Caco-2 (cell line): Measurements from ENCODE around the gene ADH1A. TPM values are rescaled to one million over a fixed set of nuclear protein-coding genes. Genes with fewer than 3 reads are reported as not detected.
"Not testable (repeated sequence)": the region's sequence is repeated elsewhere in the genome, so short reads cannot be mapped to it uniquely, and the experiment has no call there.

ENCODE experiments used
- BruUV-seq: library from RNA; stranded (reverse); fragments of 400-500 nt; replicated peaks from 2 replicates; lab custom pipeline; 2021; lab: Mats Ljungman, UMichigan
- CTCF ChIA-PET: fragments of 300-600 bp; sonication (Branson Sonifier 250); formaldehyde crosslinking; loops from one replicate; lab custom pipeline; 2022; ENCODE audit warnings: antibody characterized with exemption; lab: Charles Lee
- POLR2A ChIA-PET: fragments of 300-600 bp; sonication (Branson Sonifier 250); formaldehyde crosslinking; loops from one replicate; lab custom pipeline; 2022; ENCODE audit warnings: antibody characterized with exemption; lab: Charles Lee
- DNase-seq, 2 experiments: peaks; one replicate each; pipeline versions ENCODE4 v3.0.0 to v3.0.0-alpha.2; 2020 to 2022
- H3K27me3 ChIP-seq: replicated peaks from 2 replicates; pipeline ENCODE4 v1.6.0; 2011; ENCODE audit warnings: low read length; ENCODE audit not compliant: control insufficient read depth, insufficient read depth
- H3K36me3 ChIP-seq: 2 replicates; pipeline ENCODE4 v1.5.1; 2011; ENCODE audit warnings: low read length; ENCODE audit not compliant: control insufficient read depth, insufficient read depth
- H3K4me1 ChIP-seq: fragments of 250-450 bp; sonication (Bioruptor Pico); 2 replicates; pipeline ENCODE4 v1.5.1; 2020; ENCODE audit warnings: mild to moderate bottlenecking
- H3K4me3 ChIP-seq: 2 replicates; pipeline ENCODE4 v1.5.1; 2011; ENCODE audit warnings: low read depth, mild to moderate bottlenecking, control low read depth, low read length
- H3K9me3 ChIP-seq: fragments of 250-450 bp; sonication (Bioruptor Pico); 2 replicates; pipeline ENCODE4 v1.5.1; 2020; ENCODE audit warnings: mild to moderate bottlenecking, moderate library complexity
- H3K27ac Mint-ChIP-seq: one replicate; pipeline ENCODE4 v1.8.0; 2022; ENCODE audit warnings: mixed read lengths; ENCODE audit not compliant: unreplicated experiment
- H3K27me3 Mint-ChIP-seq: one replicate; pipeline ENCODE4 v1.8.0; 2022; ENCODE audit warnings: mixed read lengths; ENCODE audit not compliant: insufficient read depth, unreplicated experiment
- H3K36me3 Mint-ChIP-seq: one replicate; pipeline ENCODE4 v1.8.0; 2022; ENCODE audit warnings: mild to moderate bottlenecking, mixed read lengths; ENCODE audit not compliant: insufficient read depth, unreplicated experiment
- H3K4me1 Mint-ChIP-seq: one replicate; pipeline ENCODE4 v1.8.0; 2022; ENCODE audit warnings: low read depth, mixed read lengths; ENCODE audit not compliant: unreplicated experiment
- H3K4me3 Mint-ChIP-seq: one replicate; pipeline ENCODE4 v1.8.0; 2022; ENCODE audit warnings: mild to moderate bottlenecking, moderate library complexity, mixed read lengths; ENCODE audit not compliant: unreplicated experiment
- H3K9me3 Mint-ChIP-seq: one replicate; pipeline ENCODE4 v1.8.0; 2022; ENCODE audit warnings: mixed read lengths; ENCODE audit not compliant: unreplicated experiment
- intact Hi-C: fragments of 100-400 bp; cut with micrococcal nuclease; formaldehyde crosslinking; loops from one replicate; pipeline ENCODE4 v1.10.0; 2022; ENCODE audit not compliant: unreplicated experiment
- total RNA-seq: library from RNA; stranded (reverse); gene quantifications from 2 replicates; pipeline ENCODE4 v1.2.3, GENCODE V29; 2022
- TF ChIP-seq, protein P1 (sequence below), 2 experiments: fragments of 200-600 bp in 1 of 2; IDR thresholded peaks; 1 replicate in 1 of 2; 2 replicates in 1 of 2; pipeline versions ENCODE4 v1.5.1 to v1.8.0; 2011 to 2022; ENCODE audit warnings: antibody characterized with exemption in 1 of 2, control low read depth in 1 of 2, inconsistent platforms in 1 of 2, low read depth in 1 of 2, low read length in 1 of 2, mild to moderate bottlenecking in 1 of 2, moderate library complexity in 1 of 2; ENCODE audit not compliant: insufficient read depth in 1 of 2, severe bottlenecking in 1 of 2, unreplicated experiment in 1 of 2

ADH1A gene
- total RNA-seq, 1 experiment from 2014 or later, result not detected

DNA sequence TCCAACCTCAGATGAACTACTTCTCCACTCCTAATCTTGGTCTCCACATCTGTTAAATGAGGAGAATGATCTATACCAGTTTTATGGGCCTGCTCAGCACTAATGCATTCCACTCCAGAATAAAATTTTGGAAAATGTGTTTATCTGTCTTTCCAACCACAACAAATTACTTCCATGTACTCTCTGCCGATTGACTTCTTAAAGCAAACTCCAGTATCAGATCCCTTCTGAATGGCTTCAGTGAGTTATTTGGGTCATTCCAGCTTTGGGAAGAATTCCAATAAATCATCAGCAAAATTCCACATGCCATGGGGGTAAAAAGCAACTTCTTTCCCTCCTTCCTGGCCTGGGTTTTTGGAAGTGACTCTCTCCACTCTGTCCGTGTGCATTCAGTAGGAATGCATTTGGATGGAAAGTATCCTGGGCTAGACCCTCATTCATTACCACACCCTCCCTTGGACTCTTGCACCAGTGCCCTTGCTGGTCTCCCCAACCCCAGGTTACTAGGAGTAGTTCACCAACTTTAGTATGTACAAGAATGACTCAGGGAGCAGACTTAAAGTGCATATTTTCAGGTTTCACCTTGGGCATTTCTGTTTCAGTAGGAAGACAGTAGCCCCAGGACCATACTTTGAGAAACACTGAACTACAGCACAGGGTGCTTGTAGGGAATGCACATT, 56.3 kb downstream of the ADH1A start:
- Histone ChIP-seq H3K27me3 (no peaks in the 10 kb centered on the region), H3K4me3 (no peak overlapping the region), H3K9me3 (no peaks in the 10 kb centered on the region), H3K4me1 (no peaks in the 10 kb centered on the region), H3K36me3 (no peaks in the 10 kb centered on the region)
- DNase-seq, result no peak
- no peak overlapping the region for H3K27ac Mint-ChIP-seq
- H3K9me3 Mint-ChIP-seq, result peaks cover 40% of the 10 kb centered on the region
- ChIA-PET POLR2A (no interaction called here), CTCF (no interaction called here)
- H3K27me3 Mint-ChIP-seq, result no peaks in the 10 kb centered on the region
- no peaks in the 10 kb centered on the region for H3K36me3 Mint-ChIP-seq
- intact Hi-C loops, result no loop called here
- no peak overlapping the region for H3K4me3 Mint-ChIP-seq
- TF ChIP-seq, protein P1, sequence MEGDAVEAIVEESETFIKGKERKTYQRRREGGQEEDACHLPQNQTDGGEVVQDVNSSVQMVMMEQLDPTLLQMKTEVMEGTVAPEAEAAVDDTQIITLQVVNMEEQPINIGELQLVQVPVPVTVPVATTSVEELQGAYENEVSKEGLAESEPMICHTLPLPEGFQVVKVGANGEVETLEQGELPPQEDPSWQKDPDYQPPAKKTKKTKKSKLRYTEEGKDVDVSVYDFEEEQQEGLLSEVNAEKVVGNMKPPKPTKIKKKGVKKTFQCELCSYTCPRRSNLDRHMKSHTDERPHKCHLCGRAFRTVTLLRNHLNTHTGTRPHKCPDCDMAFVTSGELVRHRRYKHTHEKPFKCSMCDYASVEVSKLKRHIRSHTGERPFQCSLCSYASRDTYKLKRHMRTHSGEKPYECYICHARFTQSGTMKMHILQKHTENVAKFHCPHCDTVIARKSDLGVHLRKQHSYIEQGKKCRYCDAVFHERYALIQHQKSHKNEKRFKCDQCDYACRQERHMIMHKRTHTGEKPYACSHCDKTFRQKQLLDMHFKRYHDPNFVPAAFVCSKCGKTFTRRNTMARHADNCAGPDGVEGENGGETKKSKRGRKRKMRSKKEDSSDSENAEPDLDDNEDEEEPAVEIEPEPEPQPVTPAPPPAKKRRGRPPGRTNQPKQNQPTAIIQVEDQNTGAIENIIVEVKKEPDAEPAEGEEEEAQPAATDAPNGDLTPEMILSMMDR (IDR thresholded peaks at IDR 0.05; ENCODE audit: insufficient read depth in 1 of 2, low read depth in 1 of 2, low read length in 1 of 2, severe bottlenecking in 1 of 2, unreplicated experiment in 1 of 2), result no peak
- H3K4me1 Mint-ChIP-seq, result peaks cover 17% of the 10 kb centered on the region
- no TSS peak for BruUV-seq

DNA sequence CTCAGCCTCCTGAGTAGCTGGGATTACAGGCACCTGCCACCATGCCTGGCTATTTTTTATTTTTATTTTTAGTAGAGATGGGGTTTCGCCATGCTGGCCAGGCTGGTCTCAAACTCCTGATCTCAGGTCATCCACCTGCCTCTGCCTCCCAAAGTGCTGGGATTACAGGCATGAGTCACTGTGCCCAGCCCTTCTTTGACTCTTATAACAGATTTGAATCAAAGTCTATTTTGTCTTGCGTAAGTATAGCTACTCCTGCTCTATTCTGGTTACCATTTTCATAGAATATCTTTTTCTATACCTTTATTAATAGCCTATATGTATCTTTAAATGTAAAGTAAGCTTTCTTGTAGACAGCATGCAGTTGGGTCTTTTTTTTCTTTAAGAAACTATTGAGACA, 57.4 kb downstream of the ADH1A start:
- Mint-ChIP-seq H3K9me3 (peaks cover 38% of the 10 kb centered on the region), H3K4me1 (peaks cover 17% of the 10 kb centered on the region)
- H3K27ac Mint-ChIP-seq, DNase-seq, H3K27me3 ChIP-seq, CTCF ChIA-PET, H3K4me3 Mint-ChIP-seq, H3K27me3 Mint-ChIP-seq, POLR2A ChIA-PET, intact Hi-C loops, H3K9me3 ChIP-seq, BruUV-seq, H3K36me3 ChIP-seq, H3K4me1 ChIP-seq, H3K36me3 Mint-ChIP-seq, H3K4me3 ChIP-seq: not testable (repeated sequence)

DNA sequence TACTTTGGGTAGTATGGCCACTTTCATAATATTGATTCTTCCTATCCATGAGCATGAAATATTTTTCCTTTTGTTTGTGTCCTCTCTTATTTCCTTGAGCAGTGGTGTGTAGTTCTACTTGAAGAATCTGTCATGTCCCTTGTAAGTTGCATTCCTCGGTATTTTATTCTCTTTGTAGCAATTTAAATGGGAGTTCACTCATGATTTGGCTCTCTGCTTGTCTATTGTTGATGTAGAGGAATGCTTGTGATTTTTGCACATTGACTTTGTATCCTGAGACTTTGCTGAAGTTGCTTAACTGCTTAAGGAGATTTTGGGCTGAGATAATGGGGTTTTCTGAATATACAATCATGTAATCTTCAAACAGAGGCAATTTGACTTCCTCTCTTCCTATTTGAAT, 62.1 kb downstream of the ADH1A start:
- H3K36me3 ChIP-seq, intact Hi-C loops, H3K4me1 Mint-ChIP-seq, CTCF ChIA-PET, H3K4me3 Mint-ChIP-seq, H3K36me3 Mint-ChIP-seq, H3K9me3 ChIP-seq, POLR2A ChIA-PET, H3K4me3 ChIP-seq, H3K27me3 Mint-ChIP-seq, H3K27me3 ChIP-seq, H3K27ac Mint-ChIP-seq, H3K4me1 ChIP-seq, BruUV-seq, DNase-seq: not testable (repeated sequence)
- peaks cover 18% of the 10 kb centered on the region for H3K9me3 Mint-ChIP-seq

DNA sequence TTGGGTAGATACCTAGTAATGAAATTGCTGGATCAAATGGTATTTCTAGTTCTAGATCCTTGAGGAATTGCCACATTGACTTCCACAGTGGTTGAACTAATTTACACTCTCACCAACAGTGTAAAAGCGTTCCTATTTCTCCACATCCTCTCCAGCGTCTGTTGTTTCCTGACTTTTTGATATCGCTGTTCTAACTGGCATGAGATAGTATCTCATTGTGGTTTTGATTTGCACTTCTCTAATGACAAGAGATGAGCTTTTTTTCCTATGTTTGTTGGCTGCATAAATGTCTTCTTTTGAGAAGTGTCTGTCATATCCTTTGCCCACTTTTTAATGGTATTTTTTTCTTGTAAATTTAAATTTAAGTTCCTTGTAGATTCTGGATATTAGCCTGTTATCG, 63.1 kb downstream of the ADH1A start:
- H3K4me1 ChIP-seq, CTCF ChIA-PET, H3K9me3 ChIP-seq, H3K27ac Mint-ChIP-seq, H3K4me3 ChIP-seq, POLR2A ChIA-PET, H3K36me3 ChIP-seq, H3K36me3 Mint-ChIP-seq, DNase-seq, H3K27me3 Mint-ChIP-seq, H3K4me3 Mint-ChIP-seq, BruUV-seq, H3K27me3 ChIP-seq, intact Hi-C loops, H3K4me1 Mint-ChIP-seq: not testable (repeated sequence)
- H3K9me3 Mint-ChIP-seq, result peaks cover 18% of the 10 kb centered on the region

Other genes with a start within 250 kb of the ADH1A start
- 144 and 161 TPM in 2 replicates for gene ADH5, start 202.2 kb downstream of the ADH1A start, total RNA-seq
- gene ADH4, start 146.7 kb downstream of the ADH1A start, total RNA-seq, result 2.2 and 2.5 TPM in 2 replicates
- gene ADH6, start 71.7 kb downstream of the ADH1A start, total RNA-seq, result 6.8 and 9.1 TPM in 2 replicates
- 0.30 TPM in 1 of 2 replicates, not detected in the other for gene ADH1B, start 30.4 kb upstream of the ADH1A start, total RNA-seq
- gene ADH1C, start 61.8 kb upstream of the ADH1A start, total RNA-seq, result 0.23 and 0.63 TPM in 2 replicates
- gene ADH7, start 144.4 kb upstream of the ADH1A start, total RNA-seq, result not detected in 2 replicates
- gene C4orf17, start 220.0 kb upstream of the ADH1A start, total RNA-seq, result not detected in 2 replicates